BE2C (cell line): ENCODE data around the gene DCDC1.

Experiments used
- DNase-seq: peaks from one replicate; pipeline ENCODE4 v3.0.0-alpha.2; 2020
- H3K27me3 ChIP-seq: fragments of 250-450 bp; sonication (Bioruptor Pico); 2 replicates; pipeline ENCODE4 v1.5.1; 2020; ENCODE audit warnings: mild to moderate bottlenecking
- H3K36me3 ChIP-seq: fragments of 250-450 bp; sonication (Bioruptor Pico); 2 replicates; pipeline ENCODE4 v1.5.1; 2020; ENCODE audit warnings: mild to moderate bottlenecking
- H3K4me1 ChIP-seq: fragments of 250-450 bp; sonication (Bioruptor Pico); 2 replicates; pipeline ENCODE4 v1.5.1; 2020
- H3K4me3 ChIP-seq: 2 replicates; pipeline ENCODE4 v1.5.1; 2011; ENCODE audit warnings: low read depth, low read length
- H3K9me3 ChIP-seq: fragments of 250-450 bp; sonication (Bioruptor Pico); 2 replicates; pipeline ENCODE4 v1.5.1; 2020
- TF ChIP-seq, protein P1 (sequence below): IDR thresholded peaks from 2 replicates; pipeline ENCODE4 v1.5.1; 2012; ENCODE audit warnings: mild to moderate bottlenecking, low read depth, low read length

DCDC1 gene

GRCh38 chr11:30984442-30984816, 385.1 kb downstream of the DCDC1 start:
- TF ChIP-seq, protein P1, sequence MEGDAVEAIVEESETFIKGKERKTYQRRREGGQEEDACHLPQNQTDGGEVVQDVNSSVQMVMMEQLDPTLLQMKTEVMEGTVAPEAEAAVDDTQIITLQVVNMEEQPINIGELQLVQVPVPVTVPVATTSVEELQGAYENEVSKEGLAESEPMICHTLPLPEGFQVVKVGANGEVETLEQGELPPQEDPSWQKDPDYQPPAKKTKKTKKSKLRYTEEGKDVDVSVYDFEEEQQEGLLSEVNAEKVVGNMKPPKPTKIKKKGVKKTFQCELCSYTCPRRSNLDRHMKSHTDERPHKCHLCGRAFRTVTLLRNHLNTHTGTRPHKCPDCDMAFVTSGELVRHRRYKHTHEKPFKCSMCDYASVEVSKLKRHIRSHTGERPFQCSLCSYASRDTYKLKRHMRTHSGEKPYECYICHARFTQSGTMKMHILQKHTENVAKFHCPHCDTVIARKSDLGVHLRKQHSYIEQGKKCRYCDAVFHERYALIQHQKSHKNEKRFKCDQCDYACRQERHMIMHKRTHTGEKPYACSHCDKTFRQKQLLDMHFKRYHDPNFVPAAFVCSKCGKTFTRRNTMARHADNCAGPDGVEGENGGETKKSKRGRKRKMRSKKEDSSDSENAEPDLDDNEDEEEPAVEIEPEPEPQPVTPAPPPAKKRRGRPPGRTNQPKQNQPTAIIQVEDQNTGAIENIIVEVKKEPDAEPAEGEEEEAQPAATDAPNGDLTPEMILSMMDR, result no peak
- DNase-seq, result no peak

GRCh38 chr11:30983776-30984441, 385.6 kb downstream of the DCDC1 start:
- Histone ChIP-seq H3K4me1 (no peaks in the 10 kb centered on the region), H3K36me3 (no peaks in the 10 kb centered on the region), H3K27me3 (no peaks in the 10 kb centered on the region), H3K9me3 (no peaks in the 10 kb centered on the region), H3K4me3 (no peak overlapping the region)
- TF ChIP-seq, protein P1, result no peak
- no peak for DNase-seq

More at GRCh38 chr11:30984442-30984816, 385.1 kb downstream of the DCDC1 start:
- H3K4me1 ChIP-seq, result no peaks in the 10 kb centered on the region
- no peaks in the 10 kb centered on the region for H3K27me3 ChIP-seq
- H3K36me3 ChIP-seq, result no peaks in the 10 kb centered on the region
- H3K9me3 ChIP-seq, result no peaks in the 10 kb centered on the region
- no peak overlapping the region for H3K4me3 ChIP-seq

DNA sequence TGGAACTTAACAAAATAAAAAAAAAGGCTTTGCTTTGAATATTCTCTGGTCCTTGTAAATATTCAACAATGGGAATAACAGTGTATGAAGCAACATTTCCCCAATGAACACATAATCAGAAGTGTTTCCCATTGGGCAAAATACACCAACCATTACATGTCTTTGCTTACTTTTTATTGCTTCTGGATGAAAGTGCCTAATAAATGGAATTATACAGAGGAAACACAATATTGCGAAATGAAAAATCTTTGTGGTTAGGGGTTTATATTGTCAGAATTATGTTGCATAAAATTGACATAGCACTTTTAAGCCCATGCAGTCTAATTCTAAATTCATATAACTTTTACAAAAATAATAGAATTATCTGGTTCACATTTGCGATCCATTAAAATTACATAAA, 386.4 kb downstream of the DCDC1 start:
- no peaks in the 10 kb centered on the region for H3K4me1 ChIP-seq
- no peak overlapping the region for H3K4me3 ChIP-seq
- no peaks in the 10 kb centered on the region for H3K27me3 ChIP-seq
- H3K36me3 ChIP-seq, result no peaks in the 10 kb centered on the region
- TF ChIP-seq, protein P1, result no peak
- H3K9me3 ChIP-seq, result no peaks in the 10 kb centered on the region
- no peak for DNase-seq

GRCh38 chr11:30967579-30967978, 402.0 kb downstream of the DCDC1 start:
- H3K4me3 ChIP-seq, result no peak overlapping the region
- H3K27me3 ChIP-seq, result no peaks in the 10 kb centered on the region
- H3K4me1 ChIP-seq, result no peaks in the 10 kb centered on the region
- H3K36me3 ChIP-seq, result no peaks in the 10 kb centered on the region
- H3K9me3 ChIP-seq, result no peaks in the 10 kb centered on the region
- TF ChIP-seq, protein P1, result no peak
- no peak for DNase-seq

DNA sequence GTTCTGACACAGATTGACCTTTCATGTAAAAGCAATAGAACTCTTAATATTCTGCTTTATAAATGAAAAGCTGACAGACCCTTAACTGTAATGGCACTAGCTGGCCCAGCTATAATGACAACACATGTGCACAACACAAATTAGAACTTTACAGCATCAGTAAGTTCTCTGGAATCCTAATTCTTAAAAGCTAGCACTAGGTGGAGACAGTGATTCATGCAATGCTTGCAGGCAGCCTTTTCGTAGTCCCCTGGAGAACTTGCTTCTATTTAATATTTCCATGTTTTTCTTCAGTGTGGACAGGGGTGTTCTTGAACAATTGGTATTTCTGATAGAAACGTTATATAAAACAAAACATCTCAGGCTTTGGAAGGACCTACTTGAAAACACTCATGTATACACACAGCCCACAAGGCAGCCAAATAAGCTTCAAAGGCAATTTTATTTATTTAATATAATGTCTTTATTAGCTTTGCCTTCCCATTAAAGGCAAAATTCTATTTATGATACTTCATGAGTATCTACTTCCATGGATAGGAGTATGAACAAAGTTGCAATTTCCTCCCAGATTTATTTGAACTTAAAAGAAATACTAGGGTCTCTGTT, 409.0 kb downstream of the DCDC1 start:
- Histone ChIP-seq H3K36me3 (no peaks in the 10 kb centered on the region), H3K9me3 (no peaks in the 10 kb centered on the region), H3K4me1 (no peaks in the 10 kb centered on the region), H3K27me3 (no peaks in the 10 kb centered on the region), H3K4me3 (no peak overlapping the region)
- DNase-seq, result no peak
- TF ChIP-seq, protein P1, result peak; percentile 13; the same call in 1 of the 2 replicates

GRCh38 chr11:30956751-30957150, 412.8 kb downstream of the DCDC1 start:
- Histone ChIP-seq H3K4me3 (no peak overlapping the region), H3K36me3 (no peaks in the 10 kb centered on the region), H3K4me1 (no peaks in the 10 kb centered on the region), H3K27me3 (no peaks in the 10 kb centered on the region), H3K9me3 (no peaks in the 10 kb centered on the region)
- TF ChIP-seq, protein P1, result no peak
- DNase-seq, result no peak
